SK-N-MC (cell line): ENCODE data around the gene SLC39A11.

Source experiments
- DNase-seq: peaks from one replicate; pipeline ENCODE4 v3.0.0-alpha.2; 2011; ENCODE audit warnings: low read depth, low spot score
- H3K27ac ChIP-seq: fragments of 200-600 bp; sonication (generic); 2 replicates; pipeline ENCODE4 v1.5.1; 2016; ENCODE audit warnings: mixed run types
- H3K36me3 ChIP-seq: fragments of 200-600 bp; sonication (generic); 2 replicates; pipeline ENCODE4 v1.6.1; 2017; ENCODE audit warnings: antibody characterized with exemption, low read length, mixed read lengths; ENCODE audit not compliant: insufficient read depth
- H3K4me3 ChIP-seq: fragments of 200-600 bp; sonication (generic); 2 replicates; pipeline ENCODE4 v1.5.1; 2016
- H3K9ac ChIP-seq: fragments of 200-600 bp; sonication (generic); 2 replicates; pipeline ENCODE4 v1.8.0; 2017; ENCODE audit warnings: mixed run types, mixed read lengths; ENCODE audit not compliant: insufficient read length
- H3K9me3 ChIP-seq: fragments of 200-600 bp; sonication (generic); 2 replicates; pipeline ENCODE4 v1.6.1; 2017; ENCODE audit warnings: low read depth, mild to moderate bottlenecking, antibody characterized with exemption, low read length, moderate library complexity, mixed read lengths
- EZH2 ChIP-seq: fragments of 200-600 bp; sonication (generic); IDR thresholded peaks from one replicate; pipeline ENCODE4 v1.6.1; 2017; ENCODE audit warnings: antibody characterized with exemption
- FOXP2 ChIP-seq: optimal IDR thresholded peaks from 2 replicates; pipeline ENCODE3; 2011; ENCODE audit warnings: mild to moderate bottlenecking, moderate library complexity; ENCODE audit not compliant: insufficient read depth; ENCODE audit errors: extremely low read length, control extremely low read depth
- POLR2AphosphoS5 ChIP-seq: IDR thresholded peaks from 2 replicates; pipeline ENCODE4 v1.6.1; 2012; ENCODE audit warnings: mild to moderate bottlenecking, low read depth, low read length, borderline replicate concordance

The SLC39A11 gene

DNA sequence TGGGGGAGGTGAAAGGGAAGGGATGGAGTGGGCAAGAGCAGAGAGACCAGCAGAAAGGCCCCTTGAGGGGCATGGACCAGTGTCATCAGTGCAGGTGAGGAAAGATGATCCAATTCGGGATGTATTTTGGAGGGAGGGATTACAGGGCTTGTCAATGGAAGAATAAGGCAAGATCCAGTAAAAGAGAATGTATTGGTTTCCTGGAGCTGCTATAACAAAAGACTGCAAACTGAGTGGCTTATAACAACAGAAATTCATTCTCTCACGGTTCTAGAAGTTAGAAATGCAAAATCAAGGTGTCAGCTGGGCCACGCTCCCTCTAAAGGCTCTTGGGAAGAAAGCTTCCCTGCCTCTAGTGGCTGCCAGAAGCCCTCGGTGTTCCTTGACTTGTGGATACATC, 41.7 kb downstream of the SLC39A11 start:
- no peak for DNase-seq
- Histone ChIP-seq H3K27ac (no peak overlapping the region), H3K9me3 (no peaks in the 10 kb centered on the region), H3K4me3 (no peak overlapping the region), H3K9ac (no peak overlapping the region), H3K36me3 (no peaks in the 10 kb centered on the region)
- TF ChIP-seq POLR2AphosphoS5 (no peak), EZH2 (no peak), FOXP2 (no peak)

DNA sequence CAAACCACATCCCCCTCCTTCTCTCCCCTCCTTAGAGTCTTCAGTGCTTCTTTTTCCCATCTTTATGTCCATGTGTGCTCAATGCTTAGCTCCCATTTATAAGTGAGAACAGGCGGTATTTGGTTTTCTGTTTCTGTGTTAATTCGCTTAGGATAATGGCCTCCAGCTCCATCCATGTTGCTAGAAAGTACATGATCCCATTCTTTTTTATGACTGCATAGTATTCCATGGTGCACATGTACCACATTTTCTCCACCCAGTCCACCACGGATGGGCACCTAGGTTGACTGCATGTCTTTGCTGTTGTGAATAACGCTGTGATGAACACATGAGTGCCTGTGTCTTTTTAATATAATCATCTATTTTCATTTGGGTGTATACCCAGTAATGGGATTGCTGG, 44.3 kb downstream of the SLC39A11 start:
- Histone ChIP-seq H3K9me3 (no peaks in the 10 kb centered on the region), H3K27ac (no peak overlapping the region), H3K9ac (no peak overlapping the region), H3K4me3 (no peak overlapping the region), H3K36me3 (no peaks in the 10 kb centered on the region)
- TF ChIP-seq FOXP2: no peak
- no peak for TF ChIP-seq EZH2
- no peak for TF ChIP-seq POLR2AphosphoS5
- DNase-seq: no peak

DNA sequence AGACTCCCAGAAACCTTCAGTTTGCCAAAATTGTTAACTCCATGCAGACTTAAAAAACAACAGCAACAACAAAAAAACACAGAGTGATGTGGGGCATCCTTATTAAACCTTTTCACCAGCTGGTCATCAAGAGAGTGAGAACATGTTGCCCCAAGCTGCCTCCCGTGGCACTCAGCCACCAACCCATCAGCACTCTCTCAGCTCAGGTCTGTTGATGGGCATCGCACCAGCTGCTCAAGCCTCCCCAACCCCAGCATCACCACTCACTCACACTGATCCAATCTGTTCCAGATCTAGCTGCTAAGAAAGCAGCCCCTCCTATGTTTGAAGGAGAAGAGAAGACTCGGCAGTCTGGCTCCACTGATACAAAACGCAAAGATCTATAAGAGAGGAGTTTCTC, 46.8 kb downstream of the SLC39A11 start:
- Histone ChIP-seq H3K4me3 (no peak overlapping the region), H3K36me3 (no peaks in the 10 kb centered on the region), H3K27ac (no peak overlapping the region), H3K9me3 (no peaks in the 10 kb centered on the region), H3K9ac (no peak overlapping the region)
- DNase-seq: no peak
- no peak for TF ChIP-seq FOXP2

DNA sequence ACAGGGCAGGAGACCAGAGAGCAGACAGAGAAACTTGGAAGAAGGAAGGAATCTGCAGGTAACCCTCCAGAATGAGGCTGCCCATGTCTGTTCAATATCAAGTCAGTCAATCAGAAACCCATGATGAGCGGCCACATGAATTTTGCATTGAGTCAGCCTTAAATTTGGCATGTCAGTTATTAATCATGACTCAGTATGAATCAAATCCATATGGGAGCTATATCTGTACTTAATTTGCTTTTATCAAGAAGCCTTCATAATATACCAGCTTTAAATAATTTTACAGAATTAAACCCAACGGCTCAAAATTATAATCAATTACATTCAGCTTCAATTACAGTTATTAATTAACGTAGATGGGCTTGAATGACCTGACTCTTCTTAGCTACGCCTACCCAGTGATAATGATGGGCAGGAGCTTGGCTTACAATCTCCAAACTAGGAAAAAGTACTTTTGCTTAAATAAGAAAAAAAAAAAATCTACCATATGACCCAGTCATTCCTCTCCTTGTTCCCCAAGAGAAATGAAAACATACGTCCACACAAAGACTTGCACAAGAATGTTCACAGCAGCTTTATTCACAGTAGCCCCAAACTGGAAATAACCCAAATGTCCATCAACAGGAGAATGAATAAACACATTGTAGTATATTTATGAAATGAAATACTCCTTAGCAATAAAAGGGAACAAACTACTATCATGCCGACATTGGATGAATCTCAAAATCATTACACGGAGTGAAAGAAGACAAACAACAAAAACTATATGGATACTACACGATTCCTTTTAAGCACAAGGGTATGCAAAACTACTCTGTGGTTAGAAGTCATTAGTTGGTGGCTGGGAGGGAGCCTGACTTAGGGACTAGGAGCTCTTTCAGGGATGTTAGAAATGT, 48.6 kb downstream of the SLC39A11 start:
- no peak overlapping the region for H3K4me3 ChIP-seq
- no peak for DNase-seq
- H3K27ac ChIP-seq: no peak overlapping the region
- no peak overlapping the region for H3K9ac ChIP-seq
- no peaks in the 10 kb centered on the region for H3K9me3 ChIP-seq
- H3K36me3 ChIP-seq: no peaks in the 10 kb centered on the region
- TF ChIP-seq FOXP2 (no peak), POLR2AphosphoS5 (no peak), EZH2 (no peak)

DNA sequence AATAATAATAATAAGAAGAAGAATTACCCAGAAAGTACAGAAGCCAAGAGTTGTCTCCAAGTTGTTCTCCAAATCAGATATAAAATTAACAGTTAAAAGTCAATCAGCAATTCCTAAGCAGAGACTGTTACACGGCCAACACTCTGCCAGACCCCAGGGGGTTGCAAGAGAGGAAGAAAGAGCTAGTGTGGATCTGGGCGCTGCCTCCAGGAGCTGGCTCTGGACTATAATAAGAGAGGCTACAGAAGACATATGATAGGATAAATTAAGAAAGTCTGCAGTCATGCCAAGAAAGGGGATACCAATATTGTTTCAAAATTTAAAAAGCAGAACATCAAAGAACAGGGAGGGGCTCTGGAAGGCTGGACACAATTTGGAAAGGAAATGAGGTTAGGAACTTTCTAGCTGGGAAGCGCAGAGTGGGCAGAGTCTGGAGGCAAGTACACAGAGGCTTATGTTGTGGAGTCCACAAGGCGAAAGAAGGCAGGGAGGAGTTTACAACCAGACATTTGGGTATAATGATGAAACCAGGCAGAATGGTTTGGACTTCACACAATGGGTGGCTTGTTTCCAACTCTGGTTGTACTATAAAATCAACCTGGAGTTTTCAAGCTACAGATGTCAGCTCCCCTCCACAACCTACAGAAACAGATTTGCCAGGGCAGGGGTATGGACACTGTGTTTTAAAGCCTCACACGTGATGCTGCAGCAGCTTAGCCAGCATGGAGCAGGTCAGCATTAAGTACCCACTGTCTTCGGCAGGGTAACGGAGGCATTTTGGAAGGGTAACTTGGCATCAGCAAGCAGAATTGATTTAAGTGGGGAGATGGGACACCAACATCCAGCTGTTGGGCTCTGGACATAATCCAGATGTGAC, 49.4 kb downstream of the SLC39A11 start:
- DNase-seq: no peak
- H3K27ac ChIP-seq: no peak overlapping the region
- no peak for TF ChIP-seq FOXP2
- TF ChIP-seq POLR2AphosphoS5: no peak
- H3K36me3 ChIP-seq: no peaks in the 10 kb centered on the region
- H3K4me3 ChIP-seq: no peak overlapping the region
- no peaks in the 10 kb centered on the region for H3K9me3 ChIP-seq
- no peak overlapping the region for H3K9ac ChIP-seq

DNA sequence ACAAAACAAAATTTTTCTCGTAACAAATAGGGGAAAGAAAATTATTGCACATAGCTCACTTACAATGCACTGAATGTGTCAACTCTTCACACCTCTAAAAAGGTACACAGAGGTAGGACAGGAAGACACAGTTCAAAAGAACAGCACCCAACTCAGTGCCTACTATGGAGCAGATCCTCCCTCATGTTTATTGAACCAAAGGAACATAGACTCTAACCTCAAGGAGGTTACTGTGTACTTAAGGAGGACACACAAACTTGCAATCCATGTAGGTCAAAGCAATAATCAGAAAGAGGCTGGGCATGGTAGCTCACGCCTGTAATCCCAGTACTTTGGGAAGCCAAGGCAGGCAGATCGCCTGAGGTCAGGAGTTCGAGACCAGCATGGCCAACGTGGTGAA, 50.3 kb downstream of the SLC39A11 start:
- H3K4me3 ChIP-seq: no peak overlapping the region
- no peaks in the 10 kb centered on the region for H3K9me3 ChIP-seq
- no peak for DNase-seq
- no peaks in the 10 kb centered on the region for H3K36me3 ChIP-seq
- H3K27ac ChIP-seq: no peak overlapping the region
- TF ChIP-seq POLR2AphosphoS5 (no peak), EZH2 (no peak), FOXP2 (no peak)
- no peak overlapping the region for H3K9ac ChIP-seq

DNA sequence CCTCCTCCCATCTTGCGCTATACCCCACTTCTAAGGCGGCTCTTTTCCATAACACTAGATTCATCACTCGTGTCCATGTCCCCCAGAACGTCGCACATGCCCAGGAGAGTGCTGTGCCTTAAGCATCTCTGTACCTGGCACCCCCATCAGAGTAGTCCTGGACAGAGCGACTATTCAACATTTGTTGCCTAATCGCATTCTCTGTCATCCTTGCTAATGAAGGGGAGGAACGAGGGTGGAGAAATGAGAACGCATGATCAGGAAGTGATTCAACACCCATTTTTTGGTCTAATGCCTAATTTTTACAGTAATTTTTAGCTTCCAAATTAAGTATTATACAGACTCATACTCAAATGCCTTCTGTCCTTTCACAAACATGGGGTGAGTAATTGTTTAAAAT, 53.2 kb downstream of the SLC39A11 start:
- no peaks in the 10 kb centered on the region for H3K9me3 ChIP-seq
- H3K9ac ChIP-seq: no peak overlapping the region

DNA sequence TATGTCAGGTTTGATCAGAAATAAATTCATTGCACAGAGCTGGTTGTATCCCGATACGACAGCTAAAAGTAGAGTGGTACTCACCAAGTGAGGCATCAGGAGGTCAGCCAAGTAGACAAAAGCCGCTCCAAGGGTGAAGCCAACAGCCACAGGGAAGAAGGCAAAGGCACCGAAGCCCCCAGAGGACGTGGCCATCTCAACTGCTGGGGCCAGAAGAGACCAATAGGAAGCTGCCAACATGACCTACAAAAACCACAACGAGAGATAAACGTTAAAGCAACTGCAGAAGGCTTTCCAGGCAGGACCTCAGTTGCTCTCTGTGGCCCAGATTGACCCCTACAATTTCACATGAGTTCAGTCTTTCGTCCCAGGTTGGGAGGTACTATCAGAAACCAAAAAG, 61.0 kb downstream of the SLC39A11 start:
- Histone ChIP-seq H3K9me3 (no peaks in the 10 kb centered on the region), H3K27ac (no peak overlapping the region), H3K4me3 (no peak overlapping the region), H3K9ac (no peak overlapping the region), H3K36me3 (no peaks in the 10 kb centered on the region)
- no peak for DNase-seq
- TF ChIP-seq FOXP2 (no peak), POLR2AphosphoS5 (no peak), EZH2 (no peak)

More for the DNA sequence above, 53.2 kb downstream of the SLC39A11 start:
- H3K36me3 ChIP-seq: no peaks in the 10 kb centered on the region
- no peak for TF ChIP-seq POLR2AphosphoS5
- no peak for TF ChIP-seq EZH2
- TF ChIP-seq FOXP2: no peak
- no peak for DNase-seq
- H3K27ac ChIP-seq: no peak overlapping the region
- no peak overlapping the region for H3K4me3 ChIP-seq
